NCI-H1092 treated with DMSO at 0.1 percent for 48 hours (cell line): ENCODE results near the gene SKA2.
A peak's percentile ranks its signal among the peaks of the same experiment; 100 is the strongest.
"Not testable (repeated sequence)": the region's sequence is repeated elsewhere in the genome, so short reads cannot be mapped to it uniquely, and the experiment has no call there.

Source experiments
- DNase-seq: peaks from one replicate; lab custom pipeline; 2025; lab: John Stamatoyannopoulos, UW

Gene SKA2

GRCh38 chr17:59151591-59151990 is 3.4 kb downstream of the SKA2 start:
- no peak for DNase-seq

DNA sequence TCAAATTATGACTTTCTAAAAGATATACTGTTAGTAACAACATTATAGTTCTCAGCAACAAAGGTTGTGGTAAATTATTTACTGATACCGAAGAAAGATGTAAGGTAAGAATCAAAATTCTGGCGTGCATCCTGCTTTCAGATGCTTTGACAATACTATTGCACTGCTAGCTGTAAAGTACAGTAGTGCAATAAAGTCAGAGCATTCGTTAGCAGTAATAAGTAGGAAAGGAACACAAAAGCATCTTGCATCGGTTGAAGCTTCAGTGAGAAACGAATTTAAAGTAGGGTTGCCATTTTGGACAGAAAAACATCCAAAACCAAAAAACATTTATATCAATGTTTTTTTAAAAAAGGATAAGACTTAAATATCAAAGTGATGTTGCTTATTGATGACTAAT is 4.0 kb downstream of the SKA2 start:
- DNase-seq, result no peak

GRCh38 chr17:59149841-59150511 is 5.0 kb downstream of the SKA2 start:
- DNase-seq, result no peak

DNA sequence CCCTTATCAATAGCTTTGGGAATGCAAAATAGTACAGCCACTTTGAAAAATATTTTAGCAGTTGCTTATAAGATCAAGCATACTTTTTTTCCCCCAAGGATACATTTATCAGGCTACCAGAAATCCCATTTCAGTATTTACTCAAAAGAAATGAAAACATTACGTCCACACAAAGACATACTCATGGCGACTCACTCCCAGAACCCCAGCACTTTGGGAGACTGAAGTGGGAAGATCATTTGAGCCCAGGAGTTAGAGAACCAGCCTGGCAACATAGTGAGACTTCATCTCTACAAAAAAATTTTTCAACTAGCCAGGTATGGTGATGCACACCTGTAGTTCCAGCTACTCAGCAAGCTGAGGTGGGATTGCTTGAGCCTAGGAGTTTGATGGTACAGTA is 5.9 kb downstream of the SKA2 start:
- DNase-seq, result no peak

GRCh38 chr17:59145571-59146096 is 9.4 kb downstream of the SKA2 start:
- no peak for DNase-seq

DNA sequence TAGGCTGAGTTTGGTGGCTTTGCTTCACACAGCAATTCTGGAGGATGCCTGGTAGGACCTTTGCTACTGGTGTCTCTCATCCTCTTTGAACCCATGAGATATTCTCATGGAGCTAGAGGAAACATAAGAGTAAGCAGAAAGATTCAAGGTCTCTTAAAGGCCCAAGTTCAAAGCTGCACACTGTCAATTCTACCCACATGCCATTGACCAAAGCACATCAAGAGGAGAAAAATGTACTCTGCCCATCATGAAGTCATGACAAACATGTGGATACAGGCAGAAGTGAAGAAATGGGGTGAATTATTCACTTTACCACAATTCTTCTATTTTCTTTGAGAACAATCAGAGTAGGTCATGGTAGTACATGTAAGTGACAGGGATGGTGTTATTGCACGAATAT is 13.1 kb downstream of the SKA2 start:
- no peak for DNase-seq

DNA sequence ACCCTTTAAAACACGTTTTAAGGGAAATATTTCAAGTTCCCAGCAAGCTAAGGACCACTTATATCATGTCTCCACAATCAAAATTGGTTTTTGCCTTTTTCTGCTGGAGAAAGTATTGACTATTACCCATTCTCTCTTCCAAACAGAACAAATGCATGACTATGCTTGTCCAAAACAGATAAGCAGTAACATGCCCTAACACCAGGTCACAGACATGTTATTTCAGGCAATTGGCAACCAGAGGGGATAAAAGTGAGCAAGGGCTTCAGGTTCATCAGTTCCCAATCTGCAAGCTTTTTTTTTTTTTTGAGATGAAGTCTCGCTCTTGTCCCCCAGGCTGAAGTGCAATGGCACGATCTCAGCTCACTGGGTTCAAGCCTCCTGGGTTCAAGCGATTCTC is 15.0 kb downstream of the SKA2 start:
- no peak for DNase-seq

- DNase-seq, result not testable (repeated sequence)
These were observed 16.6 kb downstream of the SKA2 start for GRCh38 chr17:59138339-59138738.

GRCh38 chr17:59131131-59131530 is 23.9 kb downstream of the SKA2 start:
- DNase-seq, result no peak

DNA sequence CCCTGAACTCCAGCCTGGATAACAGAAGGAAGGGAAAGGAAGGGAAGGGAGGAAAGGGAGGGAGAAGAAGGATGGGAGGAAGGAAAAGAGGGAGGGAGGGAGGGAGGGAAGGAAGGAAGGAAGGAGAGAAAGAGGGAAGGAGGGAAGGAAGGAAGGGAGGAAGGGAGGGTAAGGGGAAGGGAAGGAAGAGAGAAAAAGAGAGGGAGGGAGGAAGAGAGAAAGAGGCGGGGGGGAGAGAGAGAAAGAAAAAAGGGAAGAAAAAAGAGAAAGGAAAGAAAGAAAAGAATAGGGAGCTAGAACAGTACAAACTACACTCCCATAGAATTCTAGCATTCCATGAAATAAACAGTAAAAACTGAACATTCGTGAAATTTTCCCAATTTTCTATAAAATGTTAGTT is 25.2 kb downstream of the SKA2 start:
- no peak for DNase-seq

DNA sequence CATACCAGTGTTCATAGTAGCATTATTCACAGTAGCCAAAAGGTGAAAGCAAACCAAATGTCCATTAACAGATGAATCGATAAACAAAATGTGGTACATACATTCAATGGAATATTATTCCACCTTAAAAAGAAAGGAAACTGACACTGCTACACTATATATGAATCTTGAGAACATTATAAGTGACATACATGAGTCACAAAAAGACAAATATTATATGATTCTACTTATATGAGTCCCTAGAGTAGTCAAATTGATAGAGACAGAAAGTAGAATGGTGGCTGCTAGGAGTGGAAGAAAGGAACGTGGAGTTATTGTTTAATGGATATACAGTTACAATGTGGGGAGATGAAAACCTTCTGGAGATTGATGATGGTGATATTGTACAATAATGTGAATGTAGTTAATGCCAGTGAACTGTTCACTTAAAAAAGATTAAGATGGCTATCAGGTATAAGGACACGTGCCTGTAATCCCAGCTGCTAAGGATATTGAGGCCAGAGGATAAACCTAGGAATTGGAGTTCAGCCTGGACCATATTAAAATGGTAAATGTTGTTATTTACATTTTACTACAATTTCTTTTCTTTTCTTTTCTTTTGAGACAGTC is 28.1 kb downstream of the SKA2 start:
- DNase-seq, result no peak

DNA sequence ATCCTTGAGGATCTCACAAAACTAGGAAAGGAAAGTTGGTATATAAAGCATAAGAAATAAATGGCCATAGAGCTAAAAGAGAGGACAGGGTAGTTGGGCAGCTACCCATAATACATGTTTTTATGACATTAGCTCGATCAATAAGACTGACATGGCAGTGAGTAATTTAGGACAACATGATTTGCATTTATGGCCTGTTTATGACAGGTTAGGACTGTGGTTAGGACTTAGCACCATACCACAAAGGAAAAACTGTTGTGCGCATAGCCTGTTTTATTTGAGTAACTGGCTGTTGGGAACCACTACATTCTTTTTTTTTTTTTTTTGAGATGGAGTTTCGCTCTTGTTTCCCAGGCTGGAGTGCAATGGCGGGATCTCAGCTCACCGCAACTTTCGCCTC is 30.3 kb downstream of the SKA2 start:
- DNase-seq, result no peak

DNA sequence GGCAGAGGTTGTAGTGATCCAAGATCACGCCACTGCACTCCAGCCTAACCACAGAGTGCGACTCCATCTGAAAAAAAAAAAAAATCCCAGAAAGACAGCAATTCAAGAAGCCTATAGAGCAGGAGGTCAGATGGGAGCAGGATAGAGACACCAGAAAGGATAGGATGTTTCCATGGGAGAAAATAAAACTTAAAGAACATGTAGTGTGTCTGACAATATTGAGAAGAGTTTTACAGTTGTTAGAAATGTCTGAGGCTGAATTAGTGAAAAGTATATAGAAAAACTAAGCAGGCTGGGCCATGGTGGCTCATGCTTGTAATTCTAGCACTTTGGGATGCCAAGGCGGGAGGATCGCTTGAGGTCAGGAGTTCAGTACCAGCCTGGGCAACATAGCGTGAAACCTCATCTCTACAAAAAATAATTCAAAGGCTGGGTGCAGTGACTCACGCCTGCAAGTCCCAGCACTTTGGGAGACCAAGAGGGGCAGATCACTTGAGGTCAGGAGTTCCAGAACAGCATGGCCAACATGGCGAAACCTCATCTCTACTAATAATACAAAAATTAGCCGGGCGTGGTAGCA is 33.0 kb downstream of the SKA2 start:
- DNase-seq, result no peak

GRCh38 chr17:59115474-59115873 is 39.5 kb downstream of the SKA2 start:
- no peak for DNase-seq

GRCh38 chr17:59111539-59111938 is 43.4 kb downstream of the SKA2 start:
- DNase-seq, result no peak

DNA sequence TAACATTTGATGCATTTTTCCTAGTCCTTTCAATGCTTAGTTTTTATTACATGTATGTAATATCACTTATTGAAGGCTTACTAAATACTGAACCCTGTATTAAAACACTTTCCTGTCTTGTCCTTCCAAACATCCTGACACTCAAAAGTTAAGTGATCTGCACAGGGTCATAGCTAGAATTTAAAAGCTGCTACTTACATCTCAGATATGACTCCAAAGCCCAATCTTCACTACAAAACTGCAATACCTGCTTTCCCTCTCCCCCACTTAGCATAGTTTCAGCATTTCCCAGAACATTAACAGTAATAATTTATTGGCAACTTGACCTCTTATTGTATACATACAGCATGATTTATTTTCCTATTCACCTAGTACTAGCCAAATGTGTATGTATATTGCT is 44.0 kb downstream of the SKA2 start:
- no peak for DNase-seq

DNA sequence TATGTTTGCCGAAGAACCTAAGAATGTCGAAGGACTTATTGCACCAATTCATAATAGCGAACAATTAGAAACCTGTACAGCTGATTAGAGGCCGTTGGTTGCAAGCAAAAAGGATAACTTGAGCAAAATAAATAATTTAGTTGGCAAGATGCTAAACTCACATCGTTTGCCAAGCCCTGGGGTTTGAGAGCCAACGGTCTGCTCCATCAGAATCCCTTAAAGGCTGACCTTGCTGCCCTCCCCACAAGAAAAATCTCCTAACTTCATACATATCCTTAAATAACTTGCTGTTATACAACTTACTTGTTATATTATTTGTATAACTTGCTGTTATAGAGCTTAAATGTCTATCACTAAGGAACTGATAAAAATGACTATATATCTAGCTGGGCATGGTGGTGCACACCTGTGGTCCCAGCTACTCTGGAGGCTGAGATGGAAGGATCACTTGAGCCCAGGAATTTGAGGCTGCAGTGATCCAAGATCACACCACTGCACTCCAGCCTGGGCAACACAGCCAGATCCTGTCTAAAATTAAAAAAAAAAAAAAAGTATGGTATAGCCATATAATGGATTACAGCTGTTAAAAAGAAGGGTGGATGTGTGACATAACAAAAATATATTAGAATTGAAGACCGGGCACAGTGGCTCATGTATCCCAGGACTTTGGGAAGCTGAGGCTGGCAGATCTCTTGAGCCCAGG is 46.4 kb downstream of the SKA2 start:
- no peak for DNase-seq

DNA sequence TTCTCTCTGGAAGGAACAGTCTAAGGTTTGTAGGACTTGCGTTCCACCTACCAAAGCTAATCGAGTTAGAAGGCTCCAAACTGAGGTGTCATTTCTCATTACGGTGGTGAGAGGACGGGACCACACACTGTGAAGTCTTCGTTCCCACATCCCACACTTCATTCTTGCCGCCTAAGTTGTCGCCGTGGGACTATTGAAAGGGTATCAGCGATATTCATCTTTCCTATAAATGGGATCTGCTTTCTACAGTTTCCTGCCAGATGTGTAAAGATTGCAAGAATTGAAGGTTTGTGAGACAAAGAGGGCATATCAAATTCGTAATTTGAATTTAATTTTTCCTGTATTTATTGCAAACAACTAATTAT is 47.7 kb downstream of the SKA2 start:
- no peak for DNase-seq

DNA sequence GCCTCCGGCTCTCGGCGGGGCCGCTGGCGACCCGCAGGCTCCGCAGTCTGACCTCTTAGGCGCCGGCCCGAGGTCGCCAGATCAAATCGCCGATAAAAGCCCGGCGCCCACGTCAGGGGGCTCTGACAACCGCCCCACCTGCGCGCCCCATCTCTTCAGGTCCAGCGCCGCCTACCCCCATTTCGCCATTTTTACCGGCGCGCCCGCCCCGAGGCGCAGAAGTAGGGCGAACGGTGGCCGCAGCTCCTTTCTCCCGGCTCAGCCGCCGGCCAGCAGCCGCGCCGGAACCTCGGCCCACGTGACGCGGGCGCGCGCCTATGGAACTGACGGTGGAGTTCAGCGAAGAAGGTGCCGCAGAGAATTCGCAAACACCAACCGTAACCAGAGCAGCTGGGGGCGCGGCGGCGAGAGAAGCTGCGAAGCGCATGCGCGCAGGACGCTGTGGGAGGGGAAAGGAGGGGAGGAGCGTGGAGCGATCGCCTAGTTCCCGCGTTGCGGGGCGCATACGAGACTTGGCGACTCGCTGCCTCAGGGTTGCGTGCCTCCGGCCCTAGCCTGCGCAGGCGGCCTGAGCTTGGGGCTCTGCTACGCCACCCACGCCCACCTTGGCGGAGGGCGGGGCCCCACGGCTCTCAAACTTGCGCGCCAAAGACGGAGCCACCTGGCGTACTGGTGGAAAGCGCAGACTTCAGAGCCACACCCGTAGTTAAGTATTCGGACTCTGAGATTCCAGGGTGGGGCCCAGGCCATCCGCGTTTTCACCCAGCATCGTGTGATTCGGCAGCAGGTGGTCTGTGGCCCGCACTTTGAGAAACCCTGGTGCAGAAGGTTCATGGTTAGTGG is 48.3 kb downstream of the SKA2 start, which contains the start of gene TRIM37:
TSS of gene TRIM37 (minus strand) at position 418 of the 843 bp plus-strand sequence. CDS start 419 bp downstream, outside the sequence.
- DNase-seq, result peak; percentile 98

DNA sequence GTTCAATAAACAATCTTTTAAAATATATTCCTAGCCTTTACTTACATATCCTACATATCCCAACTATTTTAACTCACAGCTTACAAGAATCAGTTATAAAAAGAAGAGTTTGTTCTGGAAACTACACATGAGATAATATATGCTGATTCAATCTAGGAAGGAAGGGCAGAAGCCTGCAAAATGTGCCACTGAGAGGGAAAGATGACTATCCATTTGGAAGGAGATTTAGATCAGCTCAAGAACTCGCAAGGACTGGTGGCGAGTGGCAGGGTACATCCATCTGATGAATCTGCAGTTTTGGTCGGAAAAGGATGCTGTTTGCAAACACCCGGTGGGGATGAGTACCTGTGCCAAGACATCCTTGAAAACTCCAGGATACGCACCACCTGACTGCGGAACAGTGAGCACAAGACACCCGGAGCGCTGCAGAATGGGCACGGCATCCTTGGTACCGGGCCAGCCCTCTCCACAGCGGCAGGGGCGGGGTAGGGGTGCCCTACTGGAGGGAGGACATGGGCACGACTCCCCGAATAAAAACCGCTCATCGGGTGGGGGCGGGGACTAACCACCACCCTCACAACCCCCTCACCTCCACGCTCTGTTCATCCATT is 49.0 kb downstream of the SKA2 start:
- DNase-seq, result peak; percentile 70

GRCh38 chr17:59101178-59101577 is 53.8 kb downstream of the SKA2 start:
- DNase-seq, result no peak
